Neural progenitor cell (in vitro differentiated cells): ENCODE measurements around the gene PAQR8. TPM values are rescaled to one million over a fixed set of nuclear protein-coding genes. Genes with fewer than 3 reads are reported as not detected.

Source experiments
- DNase-seq: peaks from one replicate; pipeline ENCODE4 v3.0.0-alpha.2; 2016; ENCODE audit warnings: low spot score
- H2AFZ ChIP-seq: fragments of 200-600 bp; sonication (generic); replicated peaks from 2 replicates; pipeline ENCODE4 v1.6.1; 2016; ENCODE audit warnings: antibody characterized with exemption
- H3F3A ChIP-seq: fragments of 200-600 bp; sonication (generic); 2 replicates; pipeline ENCODE4 v1.6.1; 2016; ENCODE audit warnings: antibody characterized with exemption, low read depth
- H3K27ac ChIP-seq: fragments of 200-600 bp; sonication (generic); 2 replicates; pipeline ENCODE4 v1.5.1; 2016; ENCODE audit warnings: mild to moderate bottlenecking
- H3K27me3 ChIP-seq: fragments of 200-600 bp; sonication (generic); 2 replicates; pipeline ENCODE4 v1.6.1; 2016; ENCODE audit warnings: mild to moderate bottlenecking, moderate library complexity
- H3K36me3 ChIP-seq: fragments of 200-600 bp; sonication (generic); 2 replicates; pipeline ENCODE4 v1.5.1; 2016
- H3K4me1 ChIP-seq: fragments of 200-600 bp; sonication (generic); 2 replicates; pipeline ENCODE4 v1.6.1; 2016; ENCODE audit warnings: mixed run types
- H3K4me2 ChIP-seq: fragments of 200-600 bp; sonication (generic); 2 replicates; pipeline ENCODE4 v1.6.1; 2016
- H3K4me3 ChIP-seq: fragments of 200-600 bp; sonication (generic); 2 replicates; pipeline ENCODE4 v1.5.1; 2016
- H3K79me2 ChIP-seq: fragments of 200-600 bp; sonication (generic); 2 replicates; pipeline ENCODE4 v1.6.1; 2016; ENCODE audit warnings: low read depth
- H3K9ac ChIP-seq: fragments of 200-600 bp; sonication (generic); 2 replicates; pipeline ENCODE4 v1.6.1; 2016
- H3K9me3 ChIP-seq: fragments of 200-600 bp; sonication (generic); 2 replicates; pipeline ENCODE4 v1.5.1; 2016; ENCODE audit warnings: low read depth
- H4K20me1 ChIP-seq: fragments of 200-600 bp; sonication (generic); 2 replicates; pipeline ENCODE4 v1.6.1; 2016; ENCODE audit warnings: low read depth
- H3K27ac Mint-ChIP-seq: 3 replicates; pipeline ENCODE4 v1.8.0; 2021; ENCODE audit warnings: mixed read lengths
- H3K27me3 Mint-ChIP-seq: 2 replicates; pipeline ENCODE4 v1.8.0; 2022; ENCODE audit warnings: low read depth, mild to moderate bottlenecking, inconsistent platforms, moderate library complexity, mixed read lengths; ENCODE audit not compliant: insufficient read depth
- H3K36me3 Mint-ChIP-seq: 3 replicates; pipeline ENCODE4 v1.8.0; 2021; ENCODE audit warnings: mixed read lengths
- H3K4me1 Mint-ChIP-seq: 3 replicates; pipeline ENCODE4 v1.8.0; 2021; ENCODE audit warnings: mixed read lengths
- H3K4me3 Mint-ChIP-seq: 3 replicates; pipeline ENCODE4 v1.8.0; 2021; ENCODE audit warnings: mild to moderate bottlenecking, moderate library complexity, mixed read lengths
- H3K9me3 Mint-ChIP-seq: 3 replicates; pipeline ENCODE4 v1.8.0; 2020; ENCODE audit warnings: mixed read lengths
- CTCF ChIP-seq: fragments of 200-600 bp; sonication (generic); IDR thresholded peaks from 2 replicates; pipeline ENCODE4 v1.5.1; 2017; ENCODE audit warnings: antibody characterized with exemption, mild to moderate bottlenecking
- EZH2 ChIP-seq: fragments of 200-600 bp; sonication (generic); IDR thresholded peaks from 2 replicates; pipeline ENCODE4 v1.6.1; 2017; ENCODE audit warnings: antibody characterized with exemption, mild to moderate bottlenecking, moderate library complexity
- EZH2phosphoT487 ChIP-seq: fragments of 200-600 bp; sonication (generic); IDR thresholded peaks from 2 replicates; pipeline ENCODE4 v1.6.1; 2017; ENCODE audit warnings: antibody characterized with exemption
- total RNA-seq: library from RNA; depleted of rRNA; stranded (reverse); fragments of >200 nt; gene quantifications from 2 replicates; pipeline ENCODE4 v1.2.3, GENCODE V29; 2015; ENCODE audit warnings: low replicate concordance

PAQR8 gene
- total RNA-seq, 1 donor from 2014 or later = 16.9 TPM

- Histone ChIP-seq H3F3A (no peaks in the 10 kb centered on the region), H3K36me3 (no peaks in the 10 kb centered on the region), H3K9me3 (no peaks in the 10 kb centered on the region), H3K79me2 (no peaks in the 10 kb centered on the region), H3K27me3 (no peaks in the 10 kb centered on the region), H3K4me2 (no peak overlapping the region), H3K27ac (no peak overlapping the region), H4K20me1 (no peaks in the 10 kb centered on the region), H3K4me3 (no peak overlapping the region), H3K9ac (no peak overlapping the region), H2AFZ (no peak overlapping the region), H3K4me1 (peaks cover 9% of the 10 kb centered on the region)
- H3K27me3 Mint-ChIP-seq = no peaks in the 10 kb centered on the region
- no peak overlapping the region for H3K27ac Mint-ChIP-seq
- no peaks in the 10 kb centered on the region for H3K9me3 Mint-ChIP-seq
- no peaks in the 10 kb centered on the region for H3K36me3 Mint-ChIP-seq
- H3K4me1 Mint-ChIP-seq = peaks cover 2% of the 10 kb centered on the region
- no peak overlapping the region for H3K4me3 Mint-ChIP-seq
- TF ChIP-seq EZH2phosphoT487 = no peak
- no peak for TF ChIP-seq EZH2
- TF ChIP-seq CTCF = no peak
- no peak for DNase-seq
Measured at GRCh38 chr6:52409499-52409898, 47.5 kb downstream of the PAQR8 start.

GRCh38 chr6:52410979-52411378 is 49.0 kb downstream of the PAQR8 start:
- H3K4me1 Mint-ChIP-seq = peaks cover 2% of the 10 kb centered on the region
- Histone ChIP-seq H3K4me1 (no peaks in the 10 kb centered on the region), H3K79me2 (no peaks in the 10 kb centered on the region), H3K27ac (no peak overlapping the region), H3K36me3 (no peaks in the 10 kb centered on the region), H4K20me1 (no peaks in the 10 kb centered on the region), H3K9ac (no peak overlapping the region), H3K27me3 (no peaks in the 10 kb centered on the region), H3F3A (no peaks in the 10 kb centered on the region), H3K4me2 (no peak overlapping the region), H2AFZ (no peak overlapping the region), H3K4me3 (no peak overlapping the region), H3K9me3 (no peaks in the 10 kb centered on the region)
- no peak for TF ChIP-seq EZH2phosphoT487
- TF ChIP-seq EZH2 = no peak
- no peak for TF ChIP-seq CTCF
- H3K27me3 Mint-ChIP-seq = no peaks in the 10 kb centered on the region
- H3K9me3 Mint-ChIP-seq = no peaks in the 10 kb centered on the region
- no peak for DNase-seq
- no peak overlapping the region for H3K27ac Mint-ChIP-seq
- H3K4me3 Mint-ChIP-seq = no peak overlapping the region
- H3K36me3 Mint-ChIP-seq = no peaks in the 10 kb centered on the region

- Histone ChIP-seq H3K4me2 (no peak overlapping the region), H3K9ac (no peak overlapping the region), H2AFZ (no peak overlapping the region), H3F3A (no peaks in the 10 kb centered on the region), H3K36me3 (no peaks in the 10 kb centered on the region), H3K27ac (no peak overlapping the region), H3K4me1 (no peaks in the 10 kb centered on the region), H3K9me3 (no peaks in the 10 kb centered on the region), H3K4me3 (no peak overlapping the region), H4K20me1 (no peaks in the 10 kb centered on the region), H3K27me3 (no peaks in the 10 kb centered on the region), H3K79me2 (no peaks in the 10 kb centered on the region)
- TF ChIP-seq EZH2phosphoT487 (no peak), EZH2 (no peak), CTCF (no peak)
- Mint-ChIP-seq H3K4me3 (no peak overlapping the region), H3K9me3 (no peaks in the 10 kb centered on the region), H3K27me3 (no peaks in the 10 kb centered on the region), H3K4me1 (peaks cover 2% of the 10 kb centered on the region), H3K27ac (no peak overlapping the region), H3K36me3 (no peaks in the 10 kb centered on the region)
- no peak for DNase-seq
Measured at GRCh38 chr6:52411911-52412310, 50.0 kb downstream of the PAQR8 start.
